Epithelial cell of proximal tubule (primary cell): ENCODE data around the gene PLBD2. TPM values are rescaled to one million over a fixed set of nuclear protein-coding genes. Genes with fewer than 3 reads are reported as not detected.

Source experiments
- DNase-seq: peaks from one replicate; pipeline ENCODE4 v3.0.0-alpha.2; 2011; ENCODE audit warnings: low read depth
- H3K4me3 ChIP-seq: 2 replicates; pipeline ENCODE4 v1.5.1; 2011; ENCODE audit warnings: low read depth, mild to moderate bottlenecking, low read length
- total RNA-seq: library from RNA; depleted of rRNA; stranded (reverse); fragments of >200 nt; gene quantifications from 2 replicates; pipeline ENCODE4 v1.2.3, GENCODE V29; 2015
- TF ChIP-seq, protein P1 (sequence below): conservative IDR thresholded peaks from 2 replicates; pipeline ENCODE4 v1.5.1; 2012; ENCODE audit warnings: low read depth, mild to moderate bottlenecking, low read length

The PLBD2 gene
- total RNA-seq, 1 donor from 2014 or later = 20.1 TPM

DNA sequence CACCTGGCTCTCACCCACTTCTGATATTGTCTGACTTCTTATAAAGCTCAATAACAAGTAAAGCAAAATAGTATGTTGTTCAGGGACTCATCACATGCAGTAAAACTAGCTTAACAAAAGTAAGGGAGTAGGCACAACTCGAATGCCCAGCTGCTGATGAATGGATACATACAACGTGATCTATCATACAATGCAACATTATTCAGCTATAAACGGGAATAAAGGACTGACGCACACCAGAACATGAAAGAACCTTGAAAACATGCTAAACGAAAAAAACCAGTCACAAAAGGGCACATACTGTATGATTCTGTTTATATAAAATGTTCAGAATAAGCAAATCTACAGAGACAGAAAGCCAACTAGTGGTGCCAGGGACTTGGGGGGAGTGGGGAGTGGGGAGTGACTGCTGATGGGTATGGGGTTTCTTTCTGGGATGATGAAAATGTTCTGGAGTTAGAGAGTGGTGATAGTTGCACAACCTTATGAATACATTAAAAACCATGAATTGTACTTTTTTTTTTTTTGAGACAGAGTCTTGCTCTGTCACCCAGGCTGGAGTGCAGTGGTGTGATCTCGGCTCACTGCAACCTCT lies 11.1 kb downstream of the PLBD2 start:
- TF ChIP-seq, protein P1, sequence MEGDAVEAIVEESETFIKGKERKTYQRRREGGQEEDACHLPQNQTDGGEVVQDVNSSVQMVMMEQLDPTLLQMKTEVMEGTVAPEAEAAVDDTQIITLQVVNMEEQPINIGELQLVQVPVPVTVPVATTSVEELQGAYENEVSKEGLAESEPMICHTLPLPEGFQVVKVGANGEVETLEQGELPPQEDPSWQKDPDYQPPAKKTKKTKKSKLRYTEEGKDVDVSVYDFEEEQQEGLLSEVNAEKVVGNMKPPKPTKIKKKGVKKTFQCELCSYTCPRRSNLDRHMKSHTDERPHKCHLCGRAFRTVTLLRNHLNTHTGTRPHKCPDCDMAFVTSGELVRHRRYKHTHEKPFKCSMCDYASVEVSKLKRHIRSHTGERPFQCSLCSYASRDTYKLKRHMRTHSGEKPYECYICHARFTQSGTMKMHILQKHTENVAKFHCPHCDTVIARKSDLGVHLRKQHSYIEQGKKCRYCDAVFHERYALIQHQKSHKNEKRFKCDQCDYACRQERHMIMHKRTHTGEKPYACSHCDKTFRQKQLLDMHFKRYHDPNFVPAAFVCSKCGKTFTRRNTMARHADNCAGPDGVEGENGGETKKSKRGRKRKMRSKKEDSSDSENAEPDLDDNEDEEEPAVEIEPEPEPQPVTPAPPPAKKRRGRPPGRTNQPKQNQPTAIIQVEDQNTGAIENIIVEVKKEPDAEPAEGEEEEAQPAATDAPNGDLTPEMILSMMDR = no peak
- DNase-seq = no peak
- H3K4me3 ChIP-seq = no peak overlapping the region

GRCh38 chr12:113370923-113371682 lies 12.7 kb downstream of the PLBD2 start:
- DNase-seq = no peak
- TF ChIP-seq, protein P1 = no peak
- H3K4me3 ChIP-seq = no peak overlapping the region

- TF ChIP-seq, protein P1 = no peak
- H3K4me3 ChIP-seq = no peak overlapping the region
- DNase-seq = no peak
Measured at GRCh38 chr12:113371808-113372207, 13.4 kb downstream of the PLBD2 start.

- no peak for DNase-seq
- TF ChIP-seq, protein P1 = no peak
- no peak overlapping the region for H3K4me3 ChIP-seq
Measured at GRCh38 chr12:113372371-113372770, 14.0 kb downstream of the PLBD2 start.

- TF ChIP-seq, protein P1 = no peak
- DNase-seq = no peak
- H3K4me3 ChIP-seq = no peak overlapping the region
Measured at GRCh38 chr12:113373440-113373839, 15.1 kb downstream of the PLBD2 start.

DNA sequence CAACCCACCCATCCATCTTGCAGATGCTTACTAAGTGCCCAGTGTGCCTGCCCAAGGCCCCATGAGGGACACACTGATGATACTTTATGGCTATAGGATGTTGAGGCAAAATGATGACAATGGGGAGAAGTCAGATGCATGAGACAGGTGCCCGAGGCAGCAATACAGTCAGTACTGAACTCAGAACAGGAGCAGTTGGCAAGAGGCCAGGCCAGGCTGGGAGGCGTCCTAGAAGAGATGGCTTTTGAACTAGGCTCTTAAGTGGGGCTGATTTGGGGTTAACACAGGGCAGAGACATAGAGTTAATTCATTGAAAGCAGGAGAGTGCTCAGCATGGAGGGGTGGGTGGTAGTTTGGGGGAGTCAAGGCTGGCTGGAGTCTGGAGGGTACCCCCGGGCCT lies 15.6 kb downstream of the PLBD2 start:
- no peak overlapping the region for H3K4me3 ChIP-seq
- DNase-seq = no peak
- TF ChIP-seq, protein P1 = no peak

- no peak overlapping the region for H3K4me3 ChIP-seq
- TF ChIP-seq, protein P1 = no peak
- DNase-seq = no peak
Measured at GRCh38 chr12:113374823-113375428, 16.5 kb downstream of the PLBD2 start.
